GM18867 (cell line): Measurements from ENCODE around the gene HLA-DOA.
A peak's percentile ranks its signal among the peaks of the same experiment; 100 is the strongest.

Source experiments
- ATAC-seq: cut with Tn5 transposase; IDR thresholded peaks from one replicate; pipeline ENCODE4 v1.9.1; 2021; ENCODE audit warnings: mild to moderate bottlenecking, moderate library complexity; ENCODE audit not compliant: unreplicated experiment

HLA-DOA gene

GRCh38 chr6:33008944-33009861, at the start of gene HLA-DOA:
Gene HLA-DOA (minus strand): TSS chr6:33009591.
- ATAC-seq, result peak; percentile 84

- no peak for ATAC-seq
Observed at GRCh38 chr6:33057222-33058150, 48.1 kb upstream of the HLA-DOA start.

GRCh38 chr6:33053230-33053629, 43.8 kb upstream of the HLA-DOA start:
- no peak for ATAC-seq

- no peak for ATAC-seq
Observed at GRCh38 chr6:33052627-33053026, 43.2 kb upstream of the HLA-DOA start.

GRCh38 chr6:33050014-33050810, 40.8 kb upstream of the HLA-DOA start:
- ATAC-seq, result no peak

- ATAC-seq, result no peak
Observed at GRCh38 chr6:33049323-33050013, 40.1 kb upstream of the HLA-DOA start.

GRCh38 chr6:33040157-33040556, 30.8 kb upstream of the HLA-DOA start:
- no peak for ATAC-seq

- no peak for ATAC-seq
Observed at GRCh38 chr6:33036535-33036934, 27.1 kb upstream of the HLA-DOA start.

GRCh38 chr6:33034554-33034953, 25.2 kb upstream of the HLA-DOA start:
- no peak for ATAC-seq

GRCh38 chr6:33030245-33030644, 20.9 kb upstream of the HLA-DOA start:
- ATAC-seq, result no peak

GRCh38 chr6:33029328-33030184, 20.2 kb upstream of the HLA-DOA start:
- ATAC-seq, result peak; percentile 69

GRCh38 chr6:33028220-33028849, 18.9 kb upstream of the HLA-DOA start:
- ATAC-seq, result no peak

GRCh38 chr6:33024521-33024920, 15.1 kb upstream of the HLA-DOA start:
- no peak for ATAC-seq

- ATAC-seq, result no peak
Observed at GRCh38 chr6:33023536-33023935, 14.1 kb upstream of the HLA-DOA start.

- ATAC-seq, result no peak
Observed at GRCh38 chr6:33021917-33022316, 12.5 kb upstream of the HLA-DOA start.

GRCh38 chr6:33019372-33019771, 10.0 kb upstream of the HLA-DOA start:
- no peak for ATAC-seq

- no peak for ATAC-seq
Observed at GRCh38 chr6:33018904-33019303, 9.5 kb upstream of the HLA-DOA start.

GRCh38 chr6:33018418-33018817, 9.0 kb upstream of the HLA-DOA start:
- no peak for ATAC-seq
